Measurements from ENCODE around the gene DLX2. TPM values are rescaled to one million over a fixed set of nuclear protein-coding genes. Genes with fewer than 3 reads are reported as not detected.
A peak's percentile ranks its signal among the peaks of the same experiment; 100 is the strongest.

Gene DLX2
- total and polyA plus RNA-seq, 2 of the 13 experiments (the other 11 are each of a cell fraction or from before 2014, with no cell fraction given), result 0.07 to 0.15 TPM

GRCh38 chr2:172102391-172103359, at the start of gene DLX2 (continued):
- TF ChIP-seq ZNF460 (CRISPR knock-in tag; IDR thresholded peaks at IDR 0.05; ENCODE audit: borderline replicate concordance) (no peak), ZNF430 (CRISPR knock-in tag; IDR thresholded peaks at IDR 0.05) (peak; percentile 72; the same call in 1 of the 2 replicates), ZBTB4 (CRISPR knock-in tag; IDR thresholded peaks at IDR 0.05; ENCODE audit: borderline replicate concordance) (no peak), ZBTB2 (CRISPR knock-in tag; IDR thresholded peaks at IDR 0.05; ENCODE audit: low read depth) (no peak), ATF3 (CRISPR knock-in tag; IDR thresholded peaks at IDR 0.05) (peak; percentile 56; the same call in 1 of the 2 replicates), PCBP1 (IDR thresholded peaks at IDR 0.05; ENCODE audit: borderline replicate concordance, low read depth, low read length) (peak; percentile 84; the same call in 1 of the 2 replicates), STAG1 (CRISPR knock-in tag; IDR thresholded peaks at IDR 0.05) (peak; percentile 48), ZNF451 (CRISPR knock-in tag; IDR thresholded peaks at IDR 0.05) (peak; percentile 74), PHF8 (CRISPR knock-in tag; IDR thresholded peaks at IDR 0.05) (peak; percentile 49), MIER3 (CRISPR knock-in tag; IDR thresholded peaks at IDR 0.05; ENCODE audit: borderline replicate concordance) (no peak), HNF1B (CRISPR knock-in tag; IDR thresholded peaks at IDR 0.05) (peak; percentile 66; the same call in 1 of the 2 replicates), TCF7L2 (IDR thresholded peaks at IDR 0.05; ENCODE audit: low read depth, low read length) (no peak), PREB (CRISPR knock-in tag; IDR thresholded peaks at IDR 0.05) (peak; percentile 92; the same call in 1 of the 2 replicates), REPIN1 (CRISPR knock-in tag; IDR thresholded peaks at IDR 0.05; ENCODE audit: borderline replicate concordance, low read depth) (0 out of 2 replicates have a peak, but pooled peaks have one; percentile 45), ZNF281 (CRISPR knock-in tag; IDR thresholded peaks at IDR 0.05; ENCODE audit: borderline replicate concordance) (no peak), RARA (CRISPR knock-in tag; IDR thresholded peaks at IDR 0.05) (no peak)
